Measurements from ENCODE around the gene GALNT2. TPM values are rescaled to one million over a fixed set of nuclear protein-coding genes. Genes with fewer than 3 reads are reported as not detected.

The GALNT2 gene
- total RNA-seq, 1 donor, result 69.5 TPM

GRCh38 chr1:230112782-230113181 is 45.7 kb downstream of the GALNT2 start:
- H3K4me3 ChIP-seq (ENCODE audit: low read depth, low read length), result no peak overlapping the region
- no peak for DNase-seq (ENCODE audit: low read depth)
- TF ChIP-seq, protein P1, sequence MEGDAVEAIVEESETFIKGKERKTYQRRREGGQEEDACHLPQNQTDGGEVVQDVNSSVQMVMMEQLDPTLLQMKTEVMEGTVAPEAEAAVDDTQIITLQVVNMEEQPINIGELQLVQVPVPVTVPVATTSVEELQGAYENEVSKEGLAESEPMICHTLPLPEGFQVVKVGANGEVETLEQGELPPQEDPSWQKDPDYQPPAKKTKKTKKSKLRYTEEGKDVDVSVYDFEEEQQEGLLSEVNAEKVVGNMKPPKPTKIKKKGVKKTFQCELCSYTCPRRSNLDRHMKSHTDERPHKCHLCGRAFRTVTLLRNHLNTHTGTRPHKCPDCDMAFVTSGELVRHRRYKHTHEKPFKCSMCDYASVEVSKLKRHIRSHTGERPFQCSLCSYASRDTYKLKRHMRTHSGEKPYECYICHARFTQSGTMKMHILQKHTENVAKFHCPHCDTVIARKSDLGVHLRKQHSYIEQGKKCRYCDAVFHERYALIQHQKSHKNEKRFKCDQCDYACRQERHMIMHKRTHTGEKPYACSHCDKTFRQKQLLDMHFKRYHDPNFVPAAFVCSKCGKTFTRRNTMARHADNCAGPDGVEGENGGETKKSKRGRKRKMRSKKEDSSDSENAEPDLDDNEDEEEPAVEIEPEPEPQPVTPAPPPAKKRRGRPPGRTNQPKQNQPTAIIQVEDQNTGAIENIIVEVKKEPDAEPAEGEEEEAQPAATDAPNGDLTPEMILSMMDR (IDR thresholded peaks at IDR 0.05; ENCODE audit: insufficient read depth, low read depth, low read length), result no peak

GRCh38 chr1:230113235-230113592 is 46.2 kb downstream of the GALNT2 start:
- TF ChIP-seq, protein P1 (IDR thresholded peaks at IDR 0.05; ENCODE audit: insufficient read depth, low read depth, low read length), result no peak

DNA sequence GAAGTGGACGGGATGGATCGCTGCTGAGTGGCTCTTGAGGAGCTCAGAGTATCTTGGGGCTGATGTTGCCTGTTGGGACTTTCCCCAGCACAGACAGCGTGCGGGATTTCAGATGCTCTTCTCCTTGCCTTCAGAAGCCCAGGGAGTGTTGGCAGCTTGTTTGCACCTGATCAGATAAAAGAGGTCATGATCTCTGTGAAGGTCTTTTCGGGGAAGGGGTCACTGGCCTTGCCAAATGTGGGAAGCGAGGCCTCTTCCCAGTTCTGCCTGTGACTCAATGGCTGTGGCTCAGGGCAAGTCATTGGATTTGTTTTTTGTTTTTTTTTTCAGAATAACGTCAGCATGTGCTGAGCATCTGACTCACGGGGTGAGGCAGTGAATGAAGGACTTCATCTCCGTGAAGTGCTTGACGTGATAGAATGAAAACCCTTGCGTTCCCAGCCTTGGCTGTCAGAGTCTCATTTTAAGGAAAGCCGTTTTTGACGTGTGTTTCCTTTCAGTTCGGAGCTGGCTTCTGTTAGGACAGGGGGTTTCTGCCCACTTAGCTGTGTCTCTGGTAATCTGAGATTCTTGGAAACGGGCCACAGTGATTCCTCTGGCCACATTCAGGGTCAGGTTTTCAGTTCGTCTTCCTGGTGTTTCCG is 46.7 kb downstream of the GALNT2 start:
- DNase-seq (ENCODE audit: low read depth), result peak; percentile 96
- TF ChIP-seq, protein P1 (IDR thresholded peaks at IDR 0.05; ENCODE audit: insufficient read depth, low read depth, low read length), result no peak
- H3K4me3 ChIP-seq (ENCODE audit: low read depth, low read length), result peak overlapping the region; percentile 44

More at GRCh38 chr1:230113235-230113592, 46.2 kb downstream of the GALNT2 start:
- no peak overlapping the region for H3K4me3 ChIP-seq (ENCODE audit: low read depth, low read length)
- no peak for DNase-seq (ENCODE audit: low read depth)

DNA sequence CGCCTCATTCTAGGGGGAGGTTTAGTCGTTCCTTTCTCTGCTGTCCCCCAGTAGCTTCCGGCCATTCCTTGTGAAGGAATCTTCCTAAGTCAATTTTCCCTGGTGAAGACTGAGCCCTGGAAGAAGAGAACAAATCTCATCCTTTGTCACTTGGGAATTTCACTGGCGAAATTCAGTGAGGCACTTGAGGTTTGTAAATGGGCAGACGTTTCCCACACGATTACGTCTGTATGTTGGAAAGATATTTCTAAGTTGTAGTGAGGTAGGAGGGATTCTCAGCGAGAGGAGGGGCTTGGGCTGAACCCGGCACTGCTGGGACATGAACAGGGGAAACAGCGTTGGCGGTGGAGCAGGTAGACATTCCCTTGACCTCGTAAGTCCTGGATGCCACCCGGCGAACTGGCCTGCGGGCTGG is 47.2 kb downstream of the GALNT2 start:
- DNase-seq (ENCODE audit: low read depth), result peak; percentile 83

GRCh38 chr1:230117694-230118093 is 50.7 kb downstream of the GALNT2 start:
- TF ChIP-seq, protein P1 (IDR thresholded peaks at IDR 0.05; ENCODE audit: insufficient read depth, low read depth, low read length), result no peak
- no peak overlapping the region for H3K4me3 ChIP-seq (ENCODE audit: low read depth, low read length)
- DNase-seq (ENCODE audit: low read depth), result no peak

More for the DNA sequence above, 47.2 kb downstream of the GALNT2 start:
- H3K4me3 ChIP-seq (ENCODE audit: low read depth, low read length), result peak overlapping the region; percentile 44
- TF ChIP-seq, protein P1 (IDR thresholded peaks at IDR 0.05; ENCODE audit: insufficient read depth, low read depth, low read length), result no peak

DNA sequence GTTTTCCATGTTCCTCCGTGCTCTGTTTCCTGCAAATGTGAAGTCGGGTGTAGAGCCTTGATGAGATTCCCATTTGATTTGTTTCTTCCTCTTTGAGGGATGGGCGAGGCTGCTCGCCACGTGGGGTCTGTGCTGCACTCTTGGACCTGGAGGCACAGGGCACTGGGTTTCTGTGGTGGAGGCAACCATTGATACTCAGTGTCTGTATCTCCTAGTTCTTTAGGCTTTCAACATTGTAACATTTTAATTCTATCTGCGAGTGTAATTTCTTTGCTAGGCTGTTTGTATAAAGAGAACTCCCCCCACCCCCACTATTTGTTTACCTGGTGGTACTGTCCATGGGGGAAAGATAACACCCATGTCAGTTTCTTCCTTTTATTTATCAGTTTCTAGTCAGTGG is 52.3 kb downstream of the GALNT2 start:
- H3K4me3 ChIP-seq (ENCODE audit: low read depth, low read length), result no peak overlapping the region
- TF ChIP-seq, protein P1 (IDR thresholded peaks at IDR 0.05; ENCODE audit: insufficient read depth, low read depth, low read length), result no peak
- DNase-seq (ENCODE audit: low read depth), result no peak
